SK-N-SH treated with all-trans-retinoic acid at 6 μM for 48 hours (cell line): ENCODE measurements around the gene NXNL1.

Source experiments
- ARNTL ChIP-seq: fragments of 450-650 bp; formaldehyde crosslinking; IDR thresholded peaks from 2 replicates; pipeline ENCODE4 v1.5.0; 2020; ENCODE audit warnings: low read depth, mild to moderate bottlenecking, moderate library complexity, borderline replicate concordance
- BACH2 ChIP-seq: fragments of 250-450 bp; sonication (Bioruptor Pico); IDR thresholded peaks from 2 replicates; pipeline ENCODE4 v1.9.0; 2021; ENCODE audit warnings: mild to moderate bottlenecking, borderline replicate concordance
- CREB5 ChIP-seq: fragments of 250-450 bp; sonication (Bioruptor Pico); IDR thresholded peaks from 2 replicates; pipeline ENCODE4 v1.5.1; 2020; ENCODE audit warnings: low read depth, mild to moderate bottlenecking, moderate library complexity
- CSRNP3 ChIP-seq: fragments of 250-450 bp; sonication (Bioruptor Pico); IDR thresholded peaks from 2 replicates; pipeline ENCODE4 v1.5.1; 2021; ENCODE audit warnings: mild to moderate bottlenecking, moderate library complexity
- ESRRG ChIP-seq: fragments of 250-450 bp; sonication (Bioruptor Pico); IDR thresholded peaks from 2 replicates; pipeline ENCODE4 v1.6.1; 2021; ENCODE audit warnings: mild to moderate bottlenecking
- PATZ1 ChIP-seq: fragments of 250-450 bp; sonication (Bioruptor Pico); IDR thresholded peaks from 2 replicates; pipeline ENCODE4 v1.8.0; 2020; ENCODE audit warnings: mild to moderate bottlenecking, moderate library complexity, borderline replicate concordance
- TCF4 ChIP-seq: fragments of 250-450 bp; sonication (Bioruptor Pico); IDR thresholded peaks from 2 replicates; pipeline ENCODE4 v1.8.0; 2021; ENCODE audit warnings: mild to moderate bottlenecking, moderate library complexity, borderline replicate concordance
- TOX ChIP-seq: fragments of 250-450 bp; sonication (Bioruptor Pico); IDR thresholded peaks from 2 replicates; pipeline ENCODE4 v1.8.0; 2021; ENCODE audit warnings: mild to moderate bottlenecking, moderate library complexity, borderline replicate concordance
- ZFP3 ChIP-seq: fragments of 250-450 bp; sonication (Bioruptor Pico); IDR thresholded peaks from 2 replicates; pipeline ENCODE4 v1.5.0; 2020; ENCODE audit warnings: mild to moderate bottlenecking, moderate library complexity
- ZFP30 ChIP-seq: fragments of 450-650 bp; formaldehyde crosslinking; IDR thresholded peaks from 2 replicates; pipeline ENCODE4 v1.5.0; 2022; ENCODE audit warnings: mild to moderate bottlenecking, moderate library complexity
- ZNF565 ChIP-seq: fragments of 450-650 bp; formaldehyde crosslinking; conservative IDR thresholded peaks from 2 replicates; pipeline ENCODE4 v1.5.0; 2020; ENCODE audit warnings: low read depth, mild to moderate bottlenecking, moderate library complexity

GRCh38 chr19:17406887-17407196 is 53.9 kb downstream of the NXNL1 start:
- TF ChIP-seq ESRRG (CRISPR knock-in tag) (no peak), ZNF565 (CRISPR knock-in tag) (no peak), BACH2 (CRISPR knock-in tag) (no peak), ZFP3 (CRISPR knock-in tag) (no peak), PATZ1 (CRISPR knock-in tag) (no peak), TOX (CRISPR knock-in tag) (no peak), TCF4 (CRISPR knock-in tag) (no peak), ARNTL (CRISPR knock-in tag) (no peak), CREB5 (CRISPR knock-in tag) (no peak), ZFP30 (no peak), CSRNP3 (CRISPR knock-in tag) (no peak)
